ENCODE results near the gene RPLP2.

The RPLP2 gene

DNA sequence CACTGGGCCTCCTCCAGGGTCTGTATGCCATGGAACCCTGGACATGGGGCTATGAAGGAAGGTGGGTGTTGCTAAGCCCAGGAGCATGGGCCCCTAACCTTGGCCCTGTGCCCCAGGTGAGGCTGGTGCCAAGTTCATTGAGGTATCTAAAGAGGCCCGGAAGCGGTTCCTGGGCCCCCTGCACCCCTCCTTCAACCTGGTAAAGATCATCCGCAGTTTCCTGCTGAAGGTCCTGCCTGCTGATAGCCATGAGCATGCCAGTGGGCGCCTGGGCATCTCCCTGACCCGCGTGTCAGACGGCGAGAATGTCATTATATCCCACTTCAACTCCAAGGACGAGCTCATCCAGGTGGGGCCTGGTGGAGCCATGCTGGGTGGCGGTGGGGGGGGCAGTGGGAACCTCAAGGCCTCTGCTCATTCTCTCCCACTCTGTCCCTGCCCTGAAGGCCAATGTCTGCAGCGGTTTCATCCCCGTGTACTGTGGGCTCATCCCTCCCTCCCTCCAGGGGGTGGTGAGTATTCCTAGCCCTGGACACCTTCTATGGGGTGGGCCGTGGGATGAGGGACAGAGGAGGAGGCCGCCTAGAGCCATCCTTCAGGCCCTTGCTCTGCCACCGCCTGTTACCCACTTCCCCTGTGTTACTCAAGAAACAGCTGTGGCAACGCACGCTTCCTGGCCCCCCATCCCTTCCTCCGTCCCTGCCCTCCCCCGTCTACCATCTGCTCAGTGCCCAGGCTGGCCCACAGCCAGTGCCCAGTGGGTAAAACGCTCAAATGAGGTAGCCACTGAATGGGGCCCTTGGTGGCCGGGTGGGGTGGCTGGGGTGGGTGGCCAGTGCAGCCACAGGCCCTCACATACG, 12.0 kb downstream of the RPLP2 start:
- peak in 9 of 51 donors; percentile 12 to 46 (median 20) for DNase-seq

DNA sequence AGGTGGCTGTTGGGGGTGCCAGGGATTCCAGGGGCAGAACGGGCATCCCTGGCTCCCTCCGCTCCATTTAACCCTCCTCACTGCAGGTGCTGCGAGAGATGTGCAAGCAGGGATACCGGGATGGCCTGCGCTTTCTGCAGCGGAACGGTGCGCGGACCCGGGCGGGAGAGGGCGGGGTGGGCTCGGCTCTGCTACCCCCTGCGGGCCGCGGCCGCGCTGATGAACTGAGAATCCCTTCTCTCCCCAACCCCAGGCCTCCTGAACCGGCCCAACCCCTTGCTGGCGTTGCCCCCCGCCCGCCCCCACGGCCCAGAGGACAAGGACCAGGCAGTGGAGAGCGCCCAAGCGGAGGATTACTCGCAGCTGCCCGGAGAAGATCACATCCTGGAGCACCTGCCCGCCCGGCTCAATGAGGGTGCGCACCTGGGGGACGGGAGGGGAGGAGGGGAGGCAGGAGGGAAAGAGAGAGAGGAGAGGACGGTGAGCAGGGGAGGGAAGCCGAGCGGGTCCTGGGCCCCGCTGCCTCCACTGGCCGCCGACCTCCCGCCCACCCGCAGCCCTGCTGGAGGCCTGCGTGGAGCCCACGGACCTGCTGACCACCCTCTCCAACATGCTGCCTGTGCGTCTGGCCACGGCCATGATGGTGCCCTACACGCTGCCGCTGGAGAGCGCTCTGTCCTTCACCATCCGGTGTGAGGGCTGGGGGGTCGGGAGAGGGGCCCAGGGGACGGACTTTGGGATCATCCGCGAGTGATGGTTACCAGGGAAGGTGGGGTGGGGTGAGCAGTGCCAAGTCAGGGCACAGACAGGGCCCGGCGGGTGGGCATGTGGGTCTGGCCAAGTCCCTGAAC, 13.9 kb downstream of the RPLP2 start:
- DNase-seq = no peak

DNA sequence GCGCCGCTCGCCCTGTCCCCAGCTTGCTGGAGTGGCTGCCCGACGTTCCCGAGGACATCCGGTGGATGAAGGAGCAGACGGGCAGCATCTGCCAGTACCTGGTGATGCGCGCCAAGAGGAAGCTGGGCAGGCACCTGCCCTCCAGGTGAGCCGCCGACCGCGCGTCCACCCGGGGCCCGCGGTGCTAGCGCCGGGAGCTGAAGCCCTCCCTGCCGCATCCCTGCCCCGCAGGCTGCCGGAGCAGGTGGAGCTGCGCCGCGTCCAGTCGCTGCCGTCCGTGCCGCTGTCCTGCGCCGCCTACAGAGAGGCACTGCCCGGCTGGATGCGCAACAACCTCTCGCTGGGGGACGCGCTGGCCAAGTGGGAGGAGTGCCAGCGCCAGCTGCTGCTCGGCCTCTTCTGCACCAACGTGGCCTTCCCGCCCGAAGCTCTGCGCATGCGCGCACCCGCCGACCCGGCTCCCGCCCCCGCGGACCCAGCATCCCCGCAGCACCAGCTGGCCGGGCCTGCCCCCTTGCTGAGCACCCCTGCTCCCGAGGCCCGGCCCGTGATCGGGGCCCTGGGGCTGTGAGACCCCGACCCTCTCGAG, 14.6 kb downstream of the RPLP2 start:
- DNase-seq = peak in 19 of 51 donors; percentile 16 to 63 (median 38)

DNA sequence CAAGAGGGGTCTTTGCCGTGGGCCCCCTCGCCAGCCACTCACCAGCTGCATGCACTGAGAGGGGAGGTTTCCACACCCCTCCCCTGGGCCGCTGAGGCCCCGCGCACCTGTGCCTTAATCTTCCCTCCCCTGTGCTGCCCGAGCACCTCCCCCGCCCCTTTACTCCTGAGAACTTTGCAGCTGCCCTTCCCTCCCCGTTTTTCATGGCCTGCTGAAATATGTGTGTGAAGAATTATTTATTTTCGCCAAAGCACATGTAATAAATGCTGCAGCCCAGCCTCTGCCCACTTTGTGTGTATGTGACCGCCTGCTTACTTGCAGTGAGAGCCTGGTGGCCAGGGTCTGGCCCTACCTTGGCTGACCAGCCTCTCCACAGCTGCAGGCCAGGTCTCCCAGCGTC, 15.2 kb downstream of the RPLP2 start:
- no peak for DNase-seq

DNA sequence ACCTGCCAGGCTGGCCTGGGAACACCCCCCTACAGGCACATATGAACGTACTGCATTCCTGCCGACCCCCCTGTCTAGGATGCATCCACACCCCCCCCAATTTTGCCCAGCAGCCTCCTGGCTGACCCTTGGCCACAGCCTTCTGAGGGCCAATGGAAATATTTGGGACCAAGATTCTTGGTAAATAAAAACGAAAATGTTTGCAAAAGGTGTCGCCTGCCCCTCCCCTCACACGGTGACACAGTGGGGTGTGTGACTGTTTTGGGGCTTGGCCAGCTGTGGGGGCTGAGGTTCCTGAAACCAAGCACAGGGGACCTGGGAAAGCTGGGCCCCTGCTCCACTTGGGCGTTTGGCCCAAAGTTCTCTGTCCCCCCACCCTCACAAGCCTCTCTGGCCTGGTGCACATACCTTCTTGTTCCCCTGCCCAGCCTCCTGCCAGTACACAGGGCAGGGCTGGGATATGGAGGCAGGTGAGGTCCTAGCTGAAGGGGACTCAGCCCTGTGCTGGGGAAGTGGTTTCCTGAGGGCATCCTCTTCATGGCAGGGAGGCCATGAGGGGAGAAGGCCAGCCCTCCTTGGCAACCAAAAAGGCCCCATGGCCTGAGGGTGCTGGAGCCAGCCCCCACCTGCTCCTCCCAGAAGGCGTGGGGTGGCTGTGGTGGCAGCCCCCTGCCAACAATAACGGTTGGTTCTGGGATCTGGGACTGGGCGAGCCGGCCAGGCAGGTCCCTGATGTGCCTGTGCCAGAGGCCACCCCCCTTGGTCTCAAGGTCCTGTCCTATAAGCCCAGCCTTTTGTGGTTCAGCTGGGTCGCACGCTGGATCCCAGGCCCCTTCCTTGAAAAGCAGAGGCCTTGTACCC, 15.8 kb downstream of the RPLP2 start:
- DNase-seq = no peak

DNA sequence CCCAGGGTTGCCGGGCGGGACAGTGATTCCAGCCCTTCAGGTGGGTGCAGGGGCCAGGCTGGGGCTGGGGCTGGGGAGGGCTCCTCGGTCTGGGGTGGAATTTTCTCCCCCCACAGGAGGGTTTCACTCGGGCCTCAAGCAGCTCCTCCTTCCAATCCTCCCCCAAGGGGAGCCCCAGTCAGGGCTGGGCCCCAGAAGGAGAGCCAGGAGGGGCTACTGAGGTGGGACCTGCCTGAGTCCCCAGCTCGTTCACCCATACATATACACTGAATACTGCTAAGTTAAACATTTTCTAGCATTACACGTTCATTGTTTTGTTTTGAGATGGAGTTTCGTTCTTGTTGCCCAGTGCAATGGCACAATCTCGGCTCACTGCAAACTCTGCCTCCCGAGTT, 16.5 kb downstream of the RPLP2 start:
- DNase-seq = no peak

DNA sequence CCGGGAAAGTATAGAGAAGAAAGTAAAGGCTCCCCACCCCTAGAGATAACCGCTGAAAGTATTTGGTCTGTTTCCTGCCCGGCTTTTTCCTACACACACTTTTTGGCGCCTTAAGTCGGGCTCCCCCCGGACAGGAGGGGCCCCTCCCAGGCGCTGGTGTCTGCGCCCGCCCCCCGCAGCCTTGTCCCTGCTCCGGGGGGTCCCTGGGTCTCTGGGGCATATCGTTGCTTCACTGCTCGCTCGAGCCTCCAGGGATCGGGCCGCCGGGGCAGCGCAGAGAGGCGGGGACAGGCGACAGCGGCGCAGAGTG, 17.0 kb downstream of the RPLP2 start:
- DNase-seq = no peak

DNA sequence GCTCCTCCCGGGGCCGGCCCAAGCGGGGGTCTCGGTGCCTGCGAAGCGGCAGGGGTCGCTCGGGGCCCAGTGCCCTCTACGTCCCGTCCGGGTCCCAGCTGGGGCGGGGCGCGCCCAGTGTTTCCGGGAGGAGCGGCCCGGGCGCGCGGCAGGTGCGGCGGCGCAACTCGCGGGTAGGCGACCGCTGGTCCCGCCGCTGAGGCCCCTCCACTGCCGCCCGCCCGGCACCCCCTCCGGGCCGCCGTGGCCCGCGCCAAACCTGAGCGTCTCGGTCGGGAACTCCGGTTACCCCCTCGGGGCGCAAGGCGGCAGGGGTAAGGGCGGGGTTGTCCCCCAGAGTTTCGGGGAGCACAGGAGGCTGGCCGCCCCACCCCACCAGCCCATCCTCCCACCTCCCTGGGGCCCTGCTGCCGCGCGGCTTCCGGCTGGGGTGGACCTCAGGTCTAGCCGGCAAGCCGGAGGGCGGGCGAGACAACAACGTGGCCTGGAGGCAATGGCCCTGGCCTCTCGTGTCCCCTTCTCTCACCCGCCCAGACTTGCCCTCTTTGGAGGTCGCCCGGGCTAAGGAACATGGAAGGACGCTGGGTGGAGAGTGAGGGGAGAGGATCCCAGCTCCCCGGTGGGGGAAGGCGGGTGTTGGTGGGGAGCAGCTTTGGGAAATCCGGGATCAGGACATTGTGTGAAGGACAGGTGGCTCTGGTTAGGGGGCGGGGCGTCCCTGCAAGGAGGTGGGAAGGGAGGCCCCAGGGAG, 17.6 kb downstream of the RPLP2 start:
- DNase-seq = no peak

DNA sequence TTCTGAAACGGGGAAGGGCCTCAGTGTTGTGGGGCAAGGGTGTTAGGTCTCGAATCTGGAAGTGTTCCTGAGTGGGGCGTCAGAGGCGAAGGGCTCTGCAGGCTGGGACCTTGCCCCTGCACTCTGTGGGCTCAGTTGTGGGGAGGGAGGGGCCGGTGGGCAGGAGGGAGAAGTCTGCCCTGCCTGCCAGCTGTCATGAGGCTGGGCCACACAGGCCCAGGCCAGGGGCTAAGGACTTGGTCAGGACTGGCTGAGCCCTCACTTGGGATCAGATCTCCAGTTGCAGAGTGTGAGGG, 18.1 kb downstream of the RPLP2 start, which contains the start of gene CRACR2B:
Gene CRACR2B, plus strand, starts transcription at position 23 of the 296 bp plus-strand sequence. CDS start 689 bp downstream, outside the sequence.
- DNase-seq = no peak

DNA sequence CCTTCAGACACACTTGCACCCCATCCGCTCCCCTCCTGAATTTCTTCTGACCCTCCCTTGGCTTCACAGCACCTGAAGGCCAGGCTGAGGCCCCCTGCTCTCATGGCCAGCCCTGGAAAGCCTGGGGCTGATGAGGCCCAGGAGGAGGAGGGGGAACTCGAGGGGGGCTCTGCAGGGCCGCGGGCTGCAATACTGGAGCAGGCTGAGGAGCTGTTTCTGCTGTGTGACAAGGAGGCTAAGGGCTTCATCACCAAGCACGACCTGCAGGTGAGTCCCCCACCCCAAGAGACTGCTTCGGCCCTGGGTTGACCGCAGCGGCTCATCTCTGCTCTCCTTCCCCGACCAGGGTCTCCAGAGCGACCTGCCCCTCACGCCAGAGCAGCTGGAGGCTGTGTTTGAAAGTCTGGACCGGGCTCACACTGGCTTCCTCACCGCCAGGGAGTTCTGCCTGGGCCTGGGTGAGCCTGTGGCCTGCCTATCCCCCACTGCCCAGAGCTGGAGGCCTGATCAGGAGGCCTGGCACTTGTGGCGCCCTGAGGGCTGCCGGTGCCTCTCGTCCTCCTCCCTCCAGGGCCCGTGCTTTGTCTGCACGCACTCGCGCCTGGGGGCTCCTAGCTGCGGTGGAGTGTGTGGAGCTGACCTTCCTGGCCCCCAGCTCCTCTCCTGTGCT, 18.9 kb downstream of the RPLP2 start:
- no peak for DNase-seq

DNA sequence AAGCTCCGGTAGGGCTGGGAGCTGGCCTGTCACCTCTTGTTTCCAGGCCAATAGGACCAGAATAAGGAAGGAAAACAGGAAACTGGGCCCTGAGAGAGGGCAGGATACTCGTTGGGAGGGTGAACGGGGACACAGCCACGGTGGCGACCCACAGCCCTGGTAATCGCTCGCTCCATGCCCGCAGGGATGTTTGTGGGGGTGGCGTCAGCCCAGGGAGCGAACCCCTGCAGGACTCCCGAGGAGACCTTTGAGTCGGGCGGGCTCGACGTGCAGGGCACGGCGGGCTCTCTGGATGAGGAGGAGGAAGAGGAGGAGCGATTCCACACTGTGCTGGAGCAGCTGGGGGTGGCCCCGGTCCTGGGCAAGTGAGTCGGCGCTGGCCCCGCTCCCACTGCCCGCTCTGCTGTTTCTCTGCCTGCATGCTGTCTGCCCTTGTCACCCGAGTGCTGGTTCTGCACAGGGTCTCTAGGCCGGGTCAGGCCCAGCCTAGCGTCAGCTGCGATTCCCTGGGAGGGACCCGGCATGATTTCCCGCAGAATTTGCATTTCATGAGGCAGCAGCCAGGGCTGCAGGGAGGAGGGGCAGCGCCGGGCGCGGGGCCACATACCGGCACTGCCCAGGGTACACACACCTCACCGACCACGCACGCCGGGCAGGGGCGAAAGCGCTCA, 19.5 kb downstream of the RPLP2 start:
- no peak for DNase-seq

DNA sequence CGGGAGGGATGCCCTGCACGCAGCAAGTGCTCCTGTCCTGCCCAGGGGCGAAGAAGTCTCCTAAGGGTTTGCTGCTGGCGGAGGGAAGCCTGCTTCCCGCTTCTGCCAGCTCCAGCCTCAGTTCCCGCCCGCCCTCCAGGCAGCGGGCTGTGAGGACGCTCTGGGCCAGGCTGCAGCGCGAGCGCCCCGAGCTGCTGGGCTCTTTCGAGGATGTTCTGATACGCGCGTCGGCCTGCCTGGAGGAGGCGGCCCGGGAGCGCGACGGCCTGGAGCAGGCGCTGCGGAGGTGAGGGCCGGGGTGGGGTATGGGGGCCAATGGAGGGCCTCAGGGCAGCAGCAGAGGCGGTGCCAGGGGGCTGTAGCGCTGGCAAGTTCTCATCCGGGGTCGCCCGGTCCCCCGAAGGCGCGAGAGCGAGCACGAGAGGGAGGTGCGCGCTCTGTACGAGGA, 20.1 kb downstream of the RPLP2 start:
- DNase-seq = no peak

DNA sequence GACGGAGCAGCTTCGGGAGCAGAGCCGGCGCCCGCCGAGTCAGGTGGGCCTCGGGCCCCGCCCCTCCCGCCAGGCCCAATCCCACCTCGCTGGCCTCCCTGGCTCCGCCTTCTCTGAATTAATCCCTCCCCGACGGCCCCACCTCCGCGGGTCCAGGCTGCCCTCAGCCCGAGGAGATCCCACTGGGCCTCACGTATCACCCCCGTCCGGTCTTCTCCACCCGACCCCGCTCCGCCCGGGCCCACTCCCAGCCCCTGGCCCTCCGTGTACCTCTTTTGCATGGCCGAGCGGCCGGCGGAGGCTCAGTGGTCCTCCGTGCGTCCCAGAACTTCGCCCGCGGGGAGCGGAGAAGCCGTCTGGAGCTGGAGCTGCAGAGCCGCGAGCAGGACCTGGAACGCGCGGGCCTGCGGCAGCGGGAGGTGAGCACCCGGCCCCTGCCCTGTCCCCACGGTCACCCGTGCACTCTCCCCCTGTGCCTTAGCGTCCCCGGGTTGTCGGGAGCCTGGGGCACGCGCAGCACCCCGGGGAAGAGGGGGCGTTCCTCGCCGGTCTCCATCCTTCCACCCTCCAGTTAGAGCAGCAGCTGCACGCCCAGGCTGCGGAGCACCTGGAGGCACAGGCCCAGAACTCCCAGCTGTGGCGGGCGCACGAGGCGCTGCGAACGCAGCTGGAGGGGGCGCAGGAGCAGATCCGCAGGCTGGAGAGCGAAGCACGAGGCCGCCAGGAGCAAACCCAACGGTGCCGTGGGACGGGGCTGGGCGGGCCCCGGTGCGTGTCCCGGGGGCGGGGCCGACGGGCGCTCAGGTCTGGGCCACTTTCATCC, 20.7 kb downstream of the RPLP2 start:
- peak in 16 of 51 donors; percentile 14 to 63 (median 46) for DNase-seq

DNA sequence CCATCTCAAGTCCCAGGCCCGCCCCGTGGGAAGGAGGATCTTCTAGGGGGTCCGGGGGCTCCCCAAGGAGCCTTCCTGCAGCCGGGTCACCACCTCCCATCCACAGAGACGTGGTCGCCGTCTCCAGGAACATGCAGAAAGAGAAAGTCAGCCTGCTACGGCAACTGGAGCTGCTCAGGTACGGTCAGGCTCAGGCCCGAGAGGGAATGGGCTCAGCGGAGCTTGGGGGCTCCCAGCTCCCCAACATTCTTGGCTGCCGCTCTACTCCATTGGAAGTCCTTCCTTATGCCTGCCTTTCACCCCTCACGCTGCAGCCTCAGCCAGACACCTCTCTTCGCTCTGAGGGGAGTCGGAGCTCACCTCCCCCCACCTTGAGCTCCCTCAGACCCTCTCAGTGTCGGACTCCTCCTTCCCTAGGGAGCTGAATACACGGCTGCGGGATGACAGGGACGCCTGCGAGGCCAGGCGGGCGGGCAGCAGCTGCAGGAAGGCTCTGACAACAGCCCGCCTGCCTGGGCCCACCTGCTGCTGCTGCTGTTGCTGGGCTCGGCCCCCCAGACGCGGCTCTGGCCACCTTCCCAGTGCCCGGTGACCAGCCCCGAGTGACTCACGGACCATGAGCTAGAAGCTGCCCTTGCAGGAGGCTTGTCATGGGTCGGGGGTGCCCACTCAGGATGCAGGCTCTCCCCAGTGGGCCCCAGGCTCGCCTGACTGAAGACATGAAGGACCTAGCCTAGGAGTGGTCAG, 21.5 kb downstream of the RPLP2 start:
- no peak for DNase-seq

DNA sequence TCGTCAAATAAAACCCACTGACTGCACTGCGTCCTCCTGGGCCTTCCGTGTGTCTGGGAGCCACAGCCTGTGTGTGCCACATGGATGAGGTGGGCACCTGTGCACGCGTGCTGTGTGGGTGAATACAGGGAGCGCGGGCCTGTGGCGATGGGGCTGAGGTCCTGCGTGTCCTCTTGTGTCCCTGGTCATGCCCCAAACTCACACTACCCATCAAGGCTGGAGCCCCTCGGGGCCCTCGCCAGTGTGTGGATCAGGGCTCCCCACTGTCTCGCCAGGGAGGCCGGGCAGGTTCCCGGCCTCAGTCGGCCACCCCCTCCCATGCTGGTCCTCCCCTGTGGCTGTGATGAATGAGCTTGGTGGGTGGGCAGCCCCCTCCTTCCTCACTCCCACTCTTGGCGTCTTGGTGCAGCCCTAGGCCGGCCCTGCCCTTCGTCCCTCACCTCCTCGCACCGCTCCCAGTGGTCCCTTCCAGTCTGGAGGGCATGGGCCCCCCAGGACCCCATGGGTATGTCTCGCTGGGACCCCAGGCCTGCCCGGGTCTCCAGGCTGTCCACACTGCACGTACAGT, 22.3 kb downstream of the RPLP2 start:
- no peak for DNase-seq

DNA sequence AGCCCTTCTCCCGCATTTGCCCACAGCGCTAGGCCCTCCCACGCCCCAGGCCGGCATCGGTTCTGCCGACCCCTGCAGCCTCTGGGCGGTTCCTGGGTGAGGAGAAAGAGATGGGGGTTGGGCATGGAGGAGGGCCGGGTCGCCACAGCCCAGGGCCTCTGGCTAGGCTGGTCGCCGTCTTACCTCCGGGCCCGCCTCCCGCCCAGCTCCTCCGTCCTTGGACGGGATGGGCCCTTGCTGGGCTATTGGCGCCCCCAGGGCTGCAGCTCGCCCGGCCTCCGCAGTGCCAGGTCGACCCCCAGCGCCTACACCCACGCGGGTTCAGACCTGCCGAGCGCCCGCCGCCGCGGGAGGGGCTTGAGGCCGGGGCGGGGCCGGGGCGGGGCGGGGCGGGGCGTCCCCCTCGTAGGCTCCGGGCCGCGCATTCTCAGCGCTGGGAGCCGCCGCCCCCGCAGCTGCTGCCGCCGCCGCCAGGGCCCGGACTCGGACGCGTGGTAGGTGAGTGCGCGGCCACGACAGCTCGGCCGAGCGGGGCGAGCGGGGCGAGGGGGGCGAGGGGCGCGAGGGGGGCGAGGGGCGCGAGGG, 22.9 kb downstream of the RPLP2 start, which contains the start of gene CD151:
Gene CD151, plus strand, starts transcription at position 424 of the 585 bp plus-strand sequence. CDS start 3,118 bp downstream, outside the sequence.
- peak in 4 of 51 donors; percentile 10 to 46 (median 42) for DNase-seq
